H1 (cell line): Measurements from ENCODE around the gene LAMTOR4. TPM values are rescaled to one million over a fixed set of nuclear protein-coding genes. Genes with fewer than 3 reads are reported as not detected.

Source experiments
- EP300 ChIP-seq, 2 experiments: IDR thresholded peaks; 1 replicate in 1 of 2; 2 replicates in 1 of 2; pipeline ENCODE4 v1.6.1; 2011 to 2012; ENCODE audit warnings: low read depth in 2 of 2, low read length in 2 of 2, mild to moderate bottlenecking in 2 of 2, borderline replicate concordance in 1 of 2, inconsistent platforms in 1 of 2, moderate library complexity in 1 of 2
- GABPA ChIP-seq: IDR thresholded peaks from 2 replicates; pipeline ENCODE4 v1.6.1; 2011; ENCODE audit warnings: mild to moderate bottlenecking, low read length, moderate library complexity, borderline replicate concordance; ENCODE audit not compliant: insufficient read depth
- SIN3A ChIP-seq, 2 experiments: IDR thresholded peaks in 1 of 2; conservative IDR thresholded peaks in 1 of 2; 2 replicates each; pipeline ENCODE4 v1.6.1; 2011 to 2012; ENCODE audit warnings: low read length in 2 of 2, improper control_type of control experiment in 1 of 2, low read depth in 1 of 2, mild to moderate bottlenecking in 1 of 2
- TAF1 ChIP-seq: IDR thresholded peaks from 2 replicates; pipeline ENCODE4 v1.6.1; 2011; ENCODE audit warnings: mild to moderate bottlenecking, low read depth, low read length
- TBP ChIP-seq: IDR thresholded peaks from 2 replicates; pipeline ENCODE4 v1.6.1; 2011; ENCODE audit warnings: low read depth, low read length, improper control_type of control experiment
- polyA plus RNA-seq, 7 experiments: library from polyadenylated mRNA; depleted of rRNA in 3 of 7; stranded (reverse) in 5 of 7; unstranded in 2 of 7; fragments of >200 nt in 5 of 7; fragments of 200-250 nt in 2 of 7; gene quantifications; 1 replicate in 5 of 7; 2 replicates in 1 of 7; 4 replicates in 1 of 7; pipeline versions ENCODE4 v1.2.1 to v1.2.3, GENCODE V29; 2011 to 2013; ENCODE audit warnings: missing spikeins in 2 of 7, mixed read lengths in 2 of 7
- total RNA-seq: library from RNA; stranded (reverse); fragmentation: NEBNext Ultra II Directional; extraction: Animal tissue kit (Norgen Biotek cat#: 25700); gene quantifications from 2 replicates; pipeline ENCODE4 v1.2.1, GENCODE V29; 2021
- TF ChIP-seq, protein P1 (sequence below): IDR thresholded peaks from 2 replicates; pipeline ENCODE4 v1.6.1; 2012; ENCODE audit warnings: inconsistent platforms

The LAMTOR4 gene
- total and polyA plus RNA-seq, 2 of the 8 experiments (the other 6 are each of a cell fraction or from before 2014, with no cell fraction given) = 153 to 622 TPM

DNA sequence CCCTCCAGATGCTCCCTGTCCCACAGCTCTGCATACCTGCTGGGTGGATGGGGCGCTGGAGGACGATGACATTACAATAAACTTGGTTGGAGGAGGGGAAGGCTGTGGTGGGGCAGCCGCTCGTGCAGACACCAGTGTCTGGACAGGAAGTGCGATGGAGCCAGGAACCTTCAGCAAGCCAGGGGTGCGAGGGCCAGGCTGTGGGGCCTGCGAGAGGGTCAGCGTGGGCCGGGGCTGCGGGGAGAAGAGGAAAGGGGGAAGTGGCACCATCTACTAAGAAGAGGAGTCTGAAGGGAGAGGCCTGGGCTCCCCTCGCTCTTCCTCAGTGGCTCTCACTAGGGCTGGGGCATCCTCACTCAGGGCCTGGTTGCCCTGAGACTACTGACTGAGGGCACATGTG is 40.8 kb upstream of the LAMTOR4 start (continued):
- TF ChIP-seq TBP (no peak), EP300 (IDR thresholded peaks at IDR 0.05; ENCODE audit: borderline replicate concordance in 1 of 2, low read depth in 2 of 2, low read length in 2 of 2) (no peak), GABPA (no peak), SIN3A (conservative IDR thresholded peaks at IDR 0.05 in 1 of 2, IDR thresholded peaks at IDR 0.05 in 1 of 2; ENCODE audit: low read depth in 1 of 2, low read length in 2 of 2) (no peak), TAF1 (no peak)
- TF ChIP-seq, protein P1, sequence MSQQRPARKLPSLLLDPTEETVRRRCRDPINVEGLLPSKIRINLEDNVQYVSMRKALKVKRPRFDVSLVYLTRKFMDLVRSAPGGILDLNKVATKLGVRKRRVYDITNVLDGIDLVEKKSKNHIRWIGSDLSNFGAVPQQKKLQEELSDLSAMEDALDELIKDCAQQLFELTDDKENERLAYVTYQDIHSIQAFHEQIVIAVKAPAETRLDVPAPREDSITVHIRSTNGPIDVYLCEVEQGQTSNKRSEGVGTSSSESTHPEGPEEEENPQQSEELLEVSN = no peak
